Mesothelial cell of epicardium (in vitro differentiated cells): Measurements from ENCODE around the gene CEND1. TPM values are rescaled to one million over a fixed set of nuclear protein-coding genes. Genes with fewer than 3 reads are reported as not detected.

Experiments
- DNase-seq, 2 experiments: peaks; one replicate each; pipeline ENCODE4 v3.0.0; 2021; ENCODE audit warnings: low spot score in 2 of 2; ENCODE audit not compliant: unreplicated experiment in 2 of 2
- H3K27ac Mint-ChIP-seq: 2 replicates; pipeline ENCODE4 v1.8.0; 2021; ENCODE audit warnings: mixed read lengths
- H3K27me3 Mint-ChIP-seq: 2 replicates; pipeline ENCODE4 v1.8.0; 2021; ENCODE audit warnings: low read depth, mixed read lengths
- H3K36me3 Mint-ChIP-seq: 2 replicates; pipeline ENCODE4 v1.8.0; 2021; ENCODE audit warnings: mixed read lengths
- H3K4me1 Mint-ChIP-seq: 2 replicates; pipeline ENCODE4 v1.8.0; 2021; ENCODE audit warnings: mixed read lengths
- H3K4me3 Mint-ChIP-seq: 2 replicates; pipeline ENCODE4 v1.8.0; 2021; ENCODE audit warnings: mild to moderate bottlenecking, moderate library complexity, mixed read lengths
- H3K9me3 Mint-ChIP-seq: 2 replicates; pipeline ENCODE4 v1.8.0; 2021; ENCODE audit warnings: mixed read lengths
- total RNA-seq: library from RNA; stranded (reverse); gene quantifications from 3 replicates; pipeline ENCODE4 v1.2.1, GENCODE V29; 2021
- TF ChIP-seq, protein P1 (sequence below): fragments of 200-600 bp; sonication (generic); IDR thresholded peaks from one replicate; pipeline ENCODE4 v1.5.0; 2021; ENCODE audit warnings: antibody characterized with exemption; ENCODE audit not compliant: unreplicated experiment

The CEND1 gene
- total RNA-seq, 1 donor from 2014 or later, result not detected

- H3K9me3 Mint-ChIP-seq, result no peaks in the 10 kb centered on the region
- TF ChIP-seq, protein P1, sequence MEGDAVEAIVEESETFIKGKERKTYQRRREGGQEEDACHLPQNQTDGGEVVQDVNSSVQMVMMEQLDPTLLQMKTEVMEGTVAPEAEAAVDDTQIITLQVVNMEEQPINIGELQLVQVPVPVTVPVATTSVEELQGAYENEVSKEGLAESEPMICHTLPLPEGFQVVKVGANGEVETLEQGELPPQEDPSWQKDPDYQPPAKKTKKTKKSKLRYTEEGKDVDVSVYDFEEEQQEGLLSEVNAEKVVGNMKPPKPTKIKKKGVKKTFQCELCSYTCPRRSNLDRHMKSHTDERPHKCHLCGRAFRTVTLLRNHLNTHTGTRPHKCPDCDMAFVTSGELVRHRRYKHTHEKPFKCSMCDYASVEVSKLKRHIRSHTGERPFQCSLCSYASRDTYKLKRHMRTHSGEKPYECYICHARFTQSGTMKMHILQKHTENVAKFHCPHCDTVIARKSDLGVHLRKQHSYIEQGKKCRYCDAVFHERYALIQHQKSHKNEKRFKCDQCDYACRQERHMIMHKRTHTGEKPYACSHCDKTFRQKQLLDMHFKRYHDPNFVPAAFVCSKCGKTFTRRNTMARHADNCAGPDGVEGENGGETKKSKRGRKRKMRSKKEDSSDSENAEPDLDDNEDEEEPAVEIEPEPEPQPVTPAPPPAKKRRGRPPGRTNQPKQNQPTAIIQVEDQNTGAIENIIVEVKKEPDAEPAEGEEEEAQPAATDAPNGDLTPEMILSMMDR, result no peak
- peaks cover 3% of the 10 kb centered on the region for H3K36me3 Mint-ChIP-seq
- no peak overlapping the region for H3K4me3 Mint-ChIP-seq
- DNase-seq, result no peak
- H3K27me3 Mint-ChIP-seq, result no peaks in the 10 kb centered on the region
- peaks cover 25% of the 10 kb centered on the region for H3K4me1 Mint-ChIP-seq
- H3K27ac Mint-ChIP-seq, result no peak overlapping the region
Observed at GRCh38 chr11:779955-780532, 9.8 kb downstream of the CEND1 start.

- peak overlapping the region; percentile 54 for H3K4me3 Mint-ChIP-seq
- TF ChIP-seq, protein P1, result no peak
- H3K36me3 Mint-ChIP-seq, result peaks cover 3% of the 10 kb centered on the region
- no peaks in the 10 kb centered on the region for H3K9me3 Mint-ChIP-seq
- H3K27me3 Mint-ChIP-seq, result no peaks in the 10 kb centered on the region
- no peak overlapping the region for H3K27ac Mint-ChIP-seq
- peaks cover 26% of the 10 kb centered on the region for H3K4me1 Mint-ChIP-seq
- DNase-seq, result no peak
Observed at GRCh38 chr11:778976-779954, 10.6 kb downstream of the CEND1 start.

- peaks cover 14% of the 10 kb centered on the region for H3K4me1 Mint-ChIP-seq
- H3K36me3 Mint-ChIP-seq, result no peaks in the 10 kb centered on the region
- peak; percentile 94 to 98 for DNase-seq
- peak within 1 kb of the TSS; percentile 77 for H3K4me3 Mint-ChIP-seq
- no peaks in the 10 kb centered on the region for H3K27me3 Mint-ChIP-seq
- peak within 1 kb of the TSS; percentile 71 for H3K27ac Mint-ChIP-seq
- H3K9me3 Mint-ChIP-seq, result no peaks in the 10 kb centered on the region
- TF ChIP-seq, protein P1, result no peak
Observed at GRCh38 chr11:777288-778255, 12.3 kb downstream of the CEND1 start, which contains the start of gene GATD1. Gene GATD1 (minus strand): TSS chr11:777487. CDS start chr11:777462, 25 bp downstream.

DNA sequence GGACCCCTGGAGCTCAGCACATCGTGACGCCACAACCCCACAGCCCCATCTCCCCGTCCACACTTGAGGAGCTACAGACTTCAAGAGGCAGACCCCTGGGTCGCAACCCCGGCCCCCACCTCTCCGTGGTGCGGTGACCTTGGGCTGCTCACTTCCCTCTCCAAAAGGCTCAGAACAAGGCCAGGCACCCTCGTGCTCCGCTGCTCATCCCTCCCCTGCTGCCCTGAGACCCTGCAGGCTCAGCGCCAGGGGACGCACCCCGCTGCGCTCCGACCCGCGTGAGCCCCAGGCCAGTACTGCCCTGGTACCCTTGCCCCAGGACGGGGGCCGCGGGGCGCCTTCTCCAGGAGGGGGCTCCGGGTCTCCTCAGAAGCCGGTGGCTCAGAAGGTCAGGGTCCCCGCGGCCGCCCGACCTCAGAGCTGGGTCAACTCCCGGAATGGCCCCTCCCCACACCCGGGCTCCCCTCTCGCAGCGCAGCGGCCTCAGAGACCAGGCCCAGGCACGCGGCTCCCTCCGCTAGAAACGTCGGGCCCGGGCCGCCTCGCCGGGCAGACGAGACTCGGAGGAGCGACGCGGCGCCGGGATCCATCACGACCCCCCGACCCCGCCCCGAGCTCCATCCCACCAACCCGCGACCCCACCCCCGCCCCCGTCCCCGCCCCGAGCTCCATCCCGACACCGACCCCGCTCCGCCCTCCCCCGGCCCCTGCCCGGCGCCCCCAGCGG is 13.2 kb downstream of the CEND1 start:
- Mint-ChIP-seq H3K9me3 (no peaks in the 10 kb centered on the region), H3K36me3 (no peaks in the 10 kb centered on the region), H3K27ac (peak overlapping the region; percentile 59), H3K4me1 (peaks cover 14% of the 10 kb centered on the region), H3K27me3 (no peaks in the 10 kb centered on the region), H3K4me3 (peak overlapping the region; percentile 73)
- TF ChIP-seq, protein P1, result no peak
- DNase-seq, result peak; percentile 48 to 67

DNA sequence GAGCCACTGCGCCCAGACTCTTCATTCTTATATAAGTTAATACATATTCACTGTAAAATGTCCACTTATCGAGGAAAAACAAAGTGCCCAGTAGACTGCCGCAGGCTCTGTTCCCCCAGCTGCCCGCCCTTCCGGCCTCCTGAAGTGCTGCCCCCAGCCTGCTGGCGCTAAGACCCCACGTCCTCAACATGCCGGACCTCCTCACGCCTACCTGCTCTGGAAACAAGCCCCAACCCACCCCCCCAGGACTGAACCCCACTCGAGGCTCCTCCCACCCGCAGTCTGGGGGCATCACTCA is 13.7 kb downstream of the CEND1 start:
- Mint-ChIP-seq H3K36me3 (no peaks in the 10 kb centered on the region), H3K27me3 (no peaks in the 10 kb centered on the region)
- DNase-seq, result no peak

More for the DNA sequence above, 13.7 kb downstream of the CEND1 start:
- TF ChIP-seq, protein P1, result no peak
- H3K9me3 Mint-ChIP-seq, result no peaks in the 10 kb centered on the region
- peak overlapping the region; percentile 73 for H3K4me3 Mint-ChIP-seq
- peaks cover 14% of the 10 kb centered on the region for H3K4me1 Mint-ChIP-seq
- H3K27ac Mint-ChIP-seq, result peak overlapping the region; percentile 59
